ENCODE results near the gene CFAP97D1. TPM values are rescaled to one million over a fixed set of nuclear protein-coding genes. Genes with fewer than 3 reads are reported as not detected.

CFAP97D1 gene
- polyA plus RNA-seq, 1 experiment, result 0.02 TPM

DNA sequence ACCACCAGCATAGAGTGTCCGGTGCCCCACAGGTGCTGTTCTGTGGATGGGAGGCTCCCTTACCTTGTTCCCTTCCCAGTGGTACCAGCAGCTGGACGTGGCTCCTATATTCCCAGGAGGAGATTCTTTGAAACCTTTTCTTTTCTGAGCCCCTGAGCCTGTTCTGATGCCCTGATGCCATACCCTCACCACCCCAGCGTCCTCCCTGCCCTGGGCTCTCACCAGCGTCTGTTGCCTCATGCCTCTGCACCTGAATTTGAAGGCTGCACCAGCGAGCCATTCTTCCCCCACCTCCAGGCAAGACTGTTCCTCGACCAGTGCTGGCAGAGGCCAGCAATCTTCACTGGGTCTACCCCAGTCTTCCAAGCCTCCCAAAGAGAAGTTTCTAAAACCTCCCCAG, 22.1 kb upstream of the CFAP97D1 start:
- CTCF ChIA-PET, result interaction anchor here (0.6 to 14.0 kb wide), 4 partner anchors 9 to 186 kb away, joined by 3 to 515 read pairs (median 6); no protein-coding TSS in a partner anchor

DNA sequence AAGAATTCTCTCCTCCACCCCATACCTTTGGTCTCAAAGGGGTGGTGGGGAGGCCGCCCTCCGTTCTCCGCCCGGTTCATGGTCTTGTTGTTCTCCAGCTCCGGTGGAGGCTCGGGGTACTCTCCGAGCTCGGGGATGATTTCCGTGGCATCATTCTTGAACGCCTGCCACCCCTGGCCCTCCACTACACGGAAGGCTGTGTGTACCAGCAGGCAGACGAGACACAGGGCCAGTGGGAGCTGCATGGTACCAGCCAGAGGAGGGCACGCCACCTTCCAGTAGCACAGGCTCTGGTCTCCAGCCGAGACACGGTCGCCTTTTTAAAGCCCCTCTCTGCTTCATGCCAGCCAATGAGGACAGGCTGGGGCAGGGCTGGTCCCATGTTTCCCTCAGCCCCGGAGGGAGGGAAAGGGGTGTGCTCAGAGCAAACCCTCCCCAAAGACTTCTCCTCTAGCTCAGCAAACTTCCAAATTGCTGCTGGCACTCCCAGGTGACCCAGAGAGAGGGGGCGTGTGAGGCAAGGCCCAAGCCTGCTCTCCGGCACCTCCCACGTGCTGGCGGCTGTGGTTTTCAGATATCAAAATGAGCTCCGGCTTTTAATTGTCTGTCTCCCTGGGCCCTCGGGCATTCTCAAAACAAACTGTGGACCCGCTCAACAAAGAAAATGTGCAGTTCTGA, 21.6 kb upstream of the CFAP97D1 start, which contains the start of gene SOST:
SOST (minus strand) TSS at position 295 of the 678 bp plus-strand sequence; CDS start at position 245, 50 bp downstream.
- no peak for DNase-seq (ENCODE audit: low read depth, low spot score)
- Histone ChIP-seq H3K9me3 (ENCODE audit: control insufficient read depth, insufficient read depth, low read length) (no peaks in the 10 kb centered on the region), H3K27me3 (ENCODE audit: control insufficient read depth, insufficient read depth, low read length) (peaks cover 33% of the 10 kb centered on the region), H3K4me3 (ENCODE audit: low read depth, low read length) (no peak within 1 kb of the TSS), H3K27ac (ENCODE audit: low read depth, low read length) (peak within 1 kb of the TSS; percentile 11)
- TF ChIP-seq, protein P1, sequence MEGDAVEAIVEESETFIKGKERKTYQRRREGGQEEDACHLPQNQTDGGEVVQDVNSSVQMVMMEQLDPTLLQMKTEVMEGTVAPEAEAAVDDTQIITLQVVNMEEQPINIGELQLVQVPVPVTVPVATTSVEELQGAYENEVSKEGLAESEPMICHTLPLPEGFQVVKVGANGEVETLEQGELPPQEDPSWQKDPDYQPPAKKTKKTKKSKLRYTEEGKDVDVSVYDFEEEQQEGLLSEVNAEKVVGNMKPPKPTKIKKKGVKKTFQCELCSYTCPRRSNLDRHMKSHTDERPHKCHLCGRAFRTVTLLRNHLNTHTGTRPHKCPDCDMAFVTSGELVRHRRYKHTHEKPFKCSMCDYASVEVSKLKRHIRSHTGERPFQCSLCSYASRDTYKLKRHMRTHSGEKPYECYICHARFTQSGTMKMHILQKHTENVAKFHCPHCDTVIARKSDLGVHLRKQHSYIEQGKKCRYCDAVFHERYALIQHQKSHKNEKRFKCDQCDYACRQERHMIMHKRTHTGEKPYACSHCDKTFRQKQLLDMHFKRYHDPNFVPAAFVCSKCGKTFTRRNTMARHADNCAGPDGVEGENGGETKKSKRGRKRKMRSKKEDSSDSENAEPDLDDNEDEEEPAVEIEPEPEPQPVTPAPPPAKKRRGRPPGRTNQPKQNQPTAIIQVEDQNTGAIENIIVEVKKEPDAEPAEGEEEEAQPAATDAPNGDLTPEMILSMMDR (IDR thresholded peaks at IDR 0.05; ENCODE audit: low read depth, low read length), result no peak
- CTCF ChIA-PET, result interaction anchor here (0.6 to 14.0 kb wide), 5 partner anchors 9 to 186 kb away, joined by 3 to 515 read pairs (median 6); no protein-coding TSS in a partner anchor
- POLR2A ChIA-PET, result interaction anchor here (0.8 kb wide), 1 partner anchor 25 kb away, joined by 3 read pairs; no protein-coding TSS in a partner anchor

More for the DNA sequence above, 22.1 kb upstream of the CFAP97D1 start:
- Histone ChIP-seq H3K27me3 (ENCODE audit: control insufficient read depth, insufficient read depth, low read length) (peaks cover 33% of the 10 kb centered on the region), H3K4me3 (ENCODE audit: low read depth, low read length) (no peak overlapping the region), H3K9me3 (ENCODE audit: control insufficient read depth, insufficient read depth, low read length) (no peaks in the 10 kb centered on the region), H3K27ac (ENCODE audit: low read depth, low read length) (peak overlapping the region; percentile 11)
- POLR2A ChIA-PET, result interaction anchor here (0.8 kb wide), 1 partner anchor 24 kb away, joined by 3 read pairs; no protein-coding TSS in a partner anchor
- no peak for DNase-seq (ENCODE audit: low read depth, low spot score)
- TF ChIP-seq, protein P1 (IDR thresholded peaks at IDR 0.05; ENCODE audit: low read depth, low read length), result no peak

GRCh38 chr17:43759836-43760235, 20.4 kb upstream of the CFAP97D1 start:
- H3K9me3 ChIP-seq (ENCODE audit: control insufficient read depth, insufficient read depth, low read length), result no peaks in the 10 kb centered on the region
- H3K27ac ChIP-seq (ENCODE audit: low read depth, low read length), result no peak overlapping the region
- no peak overlapping the region for H3K4me3 ChIP-seq (ENCODE audit: low read depth, low read length)
- ChIA-PET POLR2A (interaction anchor here (0.6 to 1.7 kb wide), 3 partner anchors 66 to 1658 kb away, joined by 3 to 8 read pairs (median 4); no protein-coding TSS in a partner anchor), CTCF (interaction anchor here (0.6 to 14.0 kb wide), 16 partner anchors 11 to 184 kb away, joined by 3 to 515 read pairs (median 6); partner anchors contain the start of gene CD300LG)
- peaks cover 32% of the 10 kb centered on the region for H3K27me3 ChIP-seq (ENCODE audit: control insufficient read depth, insufficient read depth, low read length)
- no peak for DNase-seq (ENCODE audit: low read depth, low spot score)
- TF ChIP-seq, protein P1 (IDR thresholded peaks at IDR 0.05; ENCODE audit: low read depth, low read length), result no peak

DNA sequence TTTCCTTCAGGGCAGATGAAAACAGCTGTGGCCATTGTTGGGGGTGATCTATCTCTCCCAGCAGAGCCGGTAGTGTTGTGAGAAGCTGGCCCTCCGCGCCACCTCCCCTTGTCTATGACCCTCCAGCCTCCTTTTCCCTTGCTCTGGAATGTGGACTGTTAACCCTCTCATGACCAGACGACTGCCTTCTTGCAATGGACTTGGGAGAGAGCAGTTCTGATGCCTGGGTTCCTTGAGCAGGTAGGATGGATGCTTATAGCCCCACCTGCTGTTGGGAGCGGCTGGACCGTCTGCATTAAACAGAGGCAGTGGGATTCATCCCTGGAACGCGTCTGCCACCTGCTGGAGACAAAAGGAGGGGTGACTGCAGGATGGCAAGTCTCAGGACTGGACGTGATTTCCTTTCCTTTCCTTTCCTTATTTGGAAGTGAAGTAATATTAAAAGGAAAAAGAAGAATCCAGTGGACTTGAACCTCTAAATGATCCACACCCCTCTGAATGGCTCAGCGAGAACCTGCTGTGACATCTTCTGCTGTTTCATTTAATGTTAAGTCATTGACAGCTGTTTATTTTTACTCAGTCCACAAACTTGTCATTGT, 19.9 kb upstream of the CFAP97D1 start:
- peak; percentile 86 for DNase-seq (ENCODE audit: low read depth, low spot score)
- no peaks in the 10 kb centered on the region for H3K9me3 ChIP-seq (ENCODE audit: control insufficient read depth, insufficient read depth, low read length)
- CTCF ChIA-PET, result interaction anchor here (0.6 to 14.0 kb wide), 23 partner anchors 10 to 224 kb away, joined by 3 to 515 read pairs (median 5); partner anchors contain the start of gene CD300LG
- TF ChIP-seq, protein P1 (IDR thresholded peaks at IDR 0.05; ENCODE audit: low read depth, low read length), result peak; percentile 100
- peaks cover 29% of the 10 kb centered on the region for H3K27me3 ChIP-seq (ENCODE audit: control insufficient read depth, insufficient read depth, low read length)
- POLR2A ChIA-PET, result interaction anchor here (0.6 to 1.7 kb wide), 2 partner anchors 66 to 1658 kb away, joined by 4 to 8 read pairs; no protein-coding TSS in a partner anchor
- H3K4me3 ChIP-seq (ENCODE audit: low read depth, low read length), result no peak overlapping the region
- no peak overlapping the region for H3K27ac ChIP-seq (ENCODE audit: low read depth, low read length)
